Lower lobe of right lung (tissue), 2 donors: ENCODE measurements around the gene TNFAIP6. TPM values are rescaled to one million over a fixed set of nuclear protein-coding genes. Genes with fewer than 3 reads are reported as not detected.
"Not testable (repeated sequence)": the region's sequence is repeated elsewhere in the genome, so short reads cannot be mapped to it uniquely, and the experiment has no call there.

Experiments
- ATAC-seq, 2 donors: fragments of 200-7000 bp; cut with Tn5 transposase; one replicate each; pipeline ENCODE4 v1.9.1; 2020 to 2022; ENCODE audit warnings: mild to moderate bottlenecking in 2 of 2, moderate library complexity in 2 of 2
- DNase-seq: peaks from one replicate; pipeline ENCODE4 v3.0.0-alpha.2; 2020
- H3K27ac ChIP-seq: fragments of 200-600 bp; one replicate; pipeline ENCODE4 v1.8.0; 2022
- H3K27me3 ChIP-seq: fragments of 200-600 bp; one replicate; pipeline ENCODE4 v1.8.0; 2022; ENCODE audit warnings: low read depth
- H3K36me3 ChIP-seq: fragments of 200-600 bp; one replicate; pipeline ENCODE4 v1.8.0; 2022; ENCODE audit warnings: mild to moderate bottlenecking
- H3K4me1 ChIP-seq: fragments of 200-600 bp; one replicate; pipeline ENCODE4 v1.8.0; 2022
- H3K4me3 ChIP-seq: fragments of 200-600 bp; one replicate; pipeline ENCODE4 v1.8.0; 2022; ENCODE audit warnings: mild to moderate bottlenecking
- H3K9me3 ChIP-seq: fragments of 200-600 bp; one replicate; pipeline ENCODE4 v1.8.0; 2022
- intact Hi-C: fragments of 100-400 bp; cut with DNase I; formaldehyde crosslinking; loops from one replicate; pipeline ENCODE4 v1.11.0; 2022
- long read RNA-seq: library from polyadenylated mRNA; unstranded; transcript quantifications from one replicate; pipeline ENCODE4 v2.0.0, GENCODE V29; 2021
- total RNA-seq: library from RNA; stranded (reverse); fragmentation: NEBNext Ultra II Directional; extraction: Animal tissue kit (Norgen Biotek cat#: 25700); gene quantifications from one replicate; pipeline ENCODE4 v1.2.1, GENCODE V29; 2021
- TF ChIP-seq, protein P1 (sequence below): fragments of 200-600 bp; IDR thresholded peaks from one replicate; pipeline ENCODE4 v1.8.0; 2022; ENCODE audit warnings: antibody characterized with exemption, mild to moderate bottlenecking
- donor health status: DM: no; HTN: yes; CAD: no; lungs with severe emphysema.

Gene TNFAIP6, protein sequence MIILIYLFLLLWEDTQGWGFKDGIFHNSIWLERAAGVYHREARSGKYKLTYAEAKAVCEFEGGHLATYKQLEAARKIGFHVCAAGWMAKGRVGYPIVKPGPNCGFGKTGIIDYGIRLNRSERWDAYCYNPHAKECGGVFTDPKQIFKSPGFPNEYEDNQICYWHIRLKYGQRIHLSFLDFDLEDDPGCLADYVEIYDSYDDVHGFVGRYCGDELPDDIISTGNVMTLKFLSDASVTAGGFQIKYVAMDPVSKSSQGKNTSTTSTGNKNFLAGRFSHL
- 2.1 TPM for total RNA-seq
- long read RNA-seq, partial matches to known transcripts: 0 of 1 reads
- long read RNA-seq, other reads (novel, unspliced or antisense): 0 of 1 reads

DNA sequence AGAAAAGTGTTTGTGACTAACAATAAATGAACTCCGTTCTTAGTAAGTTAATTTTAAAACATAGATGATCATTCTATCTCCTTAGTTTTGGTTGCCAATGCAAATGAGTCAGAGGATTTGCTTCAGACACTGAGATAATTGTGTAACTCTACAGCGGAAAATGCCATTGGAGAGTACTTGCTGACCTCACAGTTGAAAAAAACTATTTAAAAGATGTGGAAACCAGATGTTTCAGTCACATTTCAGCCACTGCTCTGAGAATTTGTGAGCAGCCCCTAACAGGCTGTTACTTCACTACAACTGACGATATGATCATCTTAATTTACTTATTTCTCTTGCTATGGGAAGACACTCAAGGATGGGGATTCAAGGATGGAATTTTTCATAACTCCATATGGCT, at the start of gene TNFAIP6:
Gene TNFAIP6, plus strand, starts transcription at position 234 of the 400 bp plus-strand sequence. Its CDS starts 75 bp downstream, at position 309.
- Histone ChIP-seq H3K27me3 (no peaks in the 10 kb centered on the region), H3K4me1 (no peaks in the 10 kb centered on the region), H3K9me3 (no peaks in the 10 kb centered on the region), H3K4me3 (peak within 1 kb of the TSS; percentile 6), H3K27ac (peak within 1 kb of the TSS; percentile 27), H3K36me3 (no peaks in the 10 kb centered on the region)
- intact Hi-C loops: no loop called here
- DNase-seq: no peak
- ATAC-seq: peak; percentile 48 to 59
- TF ChIP-seq, protein P1, sequence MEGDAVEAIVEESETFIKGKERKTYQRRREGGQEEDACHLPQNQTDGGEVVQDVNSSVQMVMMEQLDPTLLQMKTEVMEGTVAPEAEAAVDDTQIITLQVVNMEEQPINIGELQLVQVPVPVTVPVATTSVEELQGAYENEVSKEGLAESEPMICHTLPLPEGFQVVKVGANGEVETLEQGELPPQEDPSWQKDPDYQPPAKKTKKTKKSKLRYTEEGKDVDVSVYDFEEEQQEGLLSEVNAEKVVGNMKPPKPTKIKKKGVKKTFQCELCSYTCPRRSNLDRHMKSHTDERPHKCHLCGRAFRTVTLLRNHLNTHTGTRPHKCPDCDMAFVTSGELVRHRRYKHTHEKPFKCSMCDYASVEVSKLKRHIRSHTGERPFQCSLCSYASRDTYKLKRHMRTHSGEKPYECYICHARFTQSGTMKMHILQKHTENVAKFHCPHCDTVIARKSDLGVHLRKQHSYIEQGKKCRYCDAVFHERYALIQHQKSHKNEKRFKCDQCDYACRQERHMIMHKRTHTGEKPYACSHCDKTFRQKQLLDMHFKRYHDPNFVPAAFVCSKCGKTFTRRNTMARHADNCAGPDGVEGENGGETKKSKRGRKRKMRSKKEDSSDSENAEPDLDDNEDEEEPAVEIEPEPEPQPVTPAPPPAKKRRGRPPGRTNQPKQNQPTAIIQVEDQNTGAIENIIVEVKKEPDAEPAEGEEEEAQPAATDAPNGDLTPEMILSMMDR: no peak

DNA sequence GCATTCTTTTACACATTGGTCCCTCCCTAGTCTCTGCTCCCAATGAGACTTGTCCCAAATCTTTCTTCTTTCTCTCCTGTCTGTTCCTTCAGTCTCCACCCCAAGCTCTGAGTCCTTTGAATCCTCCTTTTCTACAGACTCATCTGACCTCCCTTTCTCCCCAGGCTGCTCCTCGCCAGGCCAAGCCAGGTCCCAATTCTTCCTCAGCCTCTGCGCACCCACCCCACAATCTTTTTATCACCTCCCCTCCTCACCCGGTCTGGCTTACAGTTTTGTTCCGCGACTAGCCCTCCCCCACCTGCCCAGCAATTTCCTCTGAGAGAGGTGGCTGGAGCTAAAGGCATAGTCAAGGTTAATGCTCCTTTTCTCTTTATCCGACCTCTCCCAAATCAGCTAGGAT, 47.1 kb upstream of the TNFAIP6 start:
- DNase-seq, H3K4me1 ChIP-seq, H3K4me3 ChIP-seq, H3K9me3 ChIP-seq, H3K36me3 ChIP-seq, intact Hi-C loops, H3K27ac ChIP-seq, H3K27me3 ChIP-seq, ATAC-seq: not testable (repeated sequence)

DNA sequence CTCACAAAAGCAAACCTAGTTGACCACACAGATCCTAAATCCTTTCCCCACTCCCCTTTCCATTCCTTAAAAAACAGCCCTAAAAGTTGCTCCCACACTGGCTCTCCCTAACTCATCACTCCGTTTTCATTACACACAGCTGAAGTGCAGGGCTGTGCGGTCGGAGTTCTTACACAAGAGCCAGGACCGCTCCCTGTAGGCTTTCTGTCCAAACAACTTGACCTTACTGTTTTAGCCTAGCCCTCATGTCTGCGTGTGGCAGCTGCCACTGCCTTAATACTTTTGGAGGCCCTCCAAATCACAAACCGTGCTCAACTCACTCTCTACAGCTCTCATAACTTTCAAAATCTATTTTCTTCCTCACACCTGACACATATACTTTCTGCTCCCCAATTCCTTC, 45.0 kb upstream of the TNFAIP6 start:
- H3K4me3 ChIP-seq, ATAC-seq, intact Hi-C loops, H3K4me1 ChIP-seq, H3K9me3 ChIP-seq, H3K36me3 ChIP-seq, H3K27ac ChIP-seq, H3K27me3 ChIP-seq: not testable (repeated sequence)
- DNase-seq: peak; percentile 55

DNA sequence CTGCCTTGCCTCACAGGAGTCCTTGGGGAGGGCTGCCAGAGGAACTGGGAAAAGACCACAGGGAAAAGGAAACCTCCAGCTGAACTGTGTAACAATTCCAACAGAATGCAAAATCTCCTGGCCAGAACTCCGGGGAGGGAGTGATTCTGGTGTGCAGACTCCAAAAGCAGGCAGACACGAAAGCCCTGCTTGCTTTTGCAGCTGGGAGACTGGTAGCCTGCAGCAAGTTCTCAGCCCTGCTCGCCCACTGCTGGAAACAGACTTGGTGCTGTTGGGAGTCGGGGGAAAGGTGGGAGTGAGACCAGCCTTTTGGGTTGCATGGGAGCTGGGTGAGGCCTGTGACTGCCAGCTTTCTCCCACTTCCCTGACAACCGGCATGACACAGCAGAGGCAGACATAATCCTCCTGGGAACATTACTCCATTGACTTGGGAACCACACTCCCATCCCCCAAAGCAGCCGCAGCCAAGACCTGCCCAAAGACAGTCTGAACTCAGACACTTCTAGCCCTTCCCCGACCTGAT, 42.0 kb upstream of the TNFAIP6 start:
- DNase-seq (no peak), ATAC-seq (peak in 1 of 2 donors; percentile 41)
- TF ChIP-seq, protein P1: no peak

DNA sequence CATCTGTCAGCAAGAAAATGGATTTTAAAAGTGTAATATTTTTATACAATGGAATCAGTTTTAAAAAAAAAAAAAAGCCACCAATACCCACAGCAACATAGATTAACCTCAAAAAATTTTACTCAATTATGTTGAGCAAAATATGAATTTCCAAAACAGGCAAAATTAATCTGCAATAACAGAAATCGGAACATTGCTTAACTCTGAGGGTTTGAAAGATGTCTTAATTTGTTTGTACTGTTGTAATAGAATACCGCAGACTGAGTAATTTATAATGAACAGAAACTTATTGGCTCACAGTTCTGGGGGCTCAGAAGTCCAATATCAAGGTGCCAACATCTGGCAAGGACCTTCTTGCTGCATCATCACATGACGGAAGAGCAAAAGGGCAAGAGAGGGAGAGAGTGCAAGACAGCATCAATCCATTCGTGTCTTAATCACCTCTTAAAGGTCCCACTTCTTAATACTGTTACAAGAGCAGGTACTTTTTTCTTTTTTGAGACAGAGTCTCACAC, 31.8 kb upstream of the TNFAIP6 start:
- H3K27ac ChIP-seq: no peak overlapping the region
- H3K4me1 ChIP-seq: no peaks in the 10 kb centered on the region
- TF ChIP-seq, protein P1: no peak
- no peaks in the 10 kb centered on the region for H3K27me3 ChIP-seq
- DNase-seq (no peak), ATAC-seq (peak in 1 of 2 donors; percentile 43)
- H3K36me3 ChIP-seq: no peaks in the 10 kb centered on the region
- intact Hi-C loops: no loop called here
- H3K9me3 ChIP-seq: no peaks in the 10 kb centered on the region
- no peak overlapping the region for H3K4me3 ChIP-seq

More for the DNA sequence above, 42.0 kb upstream of the TNFAIP6 start:
- H3K36me3 ChIP-seq: no peaks in the 10 kb centered on the region
- H3K9me3 ChIP-seq: no peaks in the 10 kb centered on the region
- peak overlapping the region; percentile 1 for H3K4me3 ChIP-seq
- no peaks in the 10 kb centered on the region for H3K4me1 ChIP-seq
- no peaks in the 10 kb centered on the region for H3K27me3 ChIP-seq
- intact Hi-C loops: no loop called here
- H3K27ac ChIP-seq: peak overlapping the region; percentile 15

DNA sequence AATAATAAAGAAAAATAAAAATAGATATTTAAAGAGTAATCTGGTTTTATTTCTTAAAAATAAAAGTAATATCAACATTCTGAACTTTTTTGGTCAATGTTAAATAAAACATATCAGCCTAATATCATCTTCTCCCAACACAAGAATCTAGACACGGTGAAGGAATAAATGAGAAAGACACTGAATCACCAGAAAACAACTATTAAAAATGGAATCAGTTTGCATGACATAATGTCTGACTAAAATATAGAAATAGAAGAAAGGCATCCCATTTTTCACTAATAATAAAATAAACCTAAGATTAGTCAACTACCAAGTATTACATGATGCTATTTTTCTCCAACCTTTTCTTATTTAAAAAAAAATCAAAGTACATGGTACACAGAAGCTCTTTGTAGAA, 30.8 kb upstream of the TNFAIP6 start:
- Histone ChIP-seq H3K9me3 (no peaks in the 10 kb centered on the region), H3K27me3 (no peaks in the 10 kb centered on the region), H3K4me1 (no peaks in the 10 kb centered on the region), H3K4me3 (no peak overlapping the region), H3K27ac (no peak overlapping the region), H3K36me3 (no peaks in the 10 kb centered on the region)
- TF ChIP-seq, protein P1: no peak
- intact Hi-C loops: no loop called here
- DNase-seq: no peak
- ATAC-seq: no peak
